ENCODE data around the gene CEND1. TPM values are rescaled to one million over a fixed set of nuclear protein-coding genes. Genes with fewer than 3 reads are reported as not detected.
A peak's percentile ranks its signal among the peaks of the same experiment; 100 is the strongest.

CEND1 gene
- total and polyA plus RNA-seq, 2 of the 13 experiments (the other 11 are each of a cell fraction or from before 2014, with no cell fraction given) = not detected

DNA sequence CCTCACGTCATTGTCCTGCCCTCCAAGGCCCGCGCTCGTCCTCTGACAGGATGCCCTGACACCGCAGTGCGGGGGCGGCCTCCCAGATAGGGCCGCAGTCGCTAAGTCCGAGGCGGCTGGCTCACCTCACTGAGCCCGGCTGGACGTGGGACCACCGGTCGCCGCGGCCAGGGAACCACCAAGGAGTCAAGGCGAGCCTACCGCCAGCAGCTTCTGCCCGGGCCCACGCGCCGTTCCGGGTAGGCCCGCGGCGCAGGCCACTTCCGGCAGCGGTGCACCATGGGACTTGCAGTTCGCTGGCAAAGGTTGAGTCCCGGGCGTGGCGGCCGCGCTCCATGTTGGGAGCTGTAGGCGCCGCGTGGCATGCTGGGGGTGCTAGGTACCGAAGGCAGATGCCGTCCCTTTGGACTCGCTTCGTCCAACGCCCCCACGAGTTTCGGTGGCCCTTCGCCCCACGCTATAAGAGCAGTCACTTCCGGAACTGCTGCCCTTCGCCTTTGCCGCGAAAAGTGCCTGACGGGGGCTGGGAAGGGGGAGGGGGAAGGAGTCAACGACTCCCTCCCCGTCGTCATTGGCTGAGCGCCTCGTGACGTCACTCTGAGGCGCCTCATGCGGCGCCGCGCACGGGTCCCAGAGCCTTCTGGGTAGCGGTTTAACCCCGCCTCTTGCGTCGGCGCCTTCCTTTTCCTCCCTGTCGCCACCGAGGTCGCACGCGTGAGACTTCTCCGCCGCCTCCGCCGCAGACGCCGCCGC is 19.6 kb upstream of the CEND1 start, which contains the start of gene RPLP2 (continued):
- peak; percentile 87 for TF ChIP-seq GMEB2 (CRISPR knock-in tag; IDR thresholded peaks at IDR 0.05; ENCODE audit: low read depth)
- TF ChIP-seq ZNF773 (CRISPR knock-in tag; IDR thresholded peaks at IDR 0.05; ENCODE audit: borderline replicate concordance) = peak; percentile 79; the same call in 1 of the 2 replicates
- TF ChIP-seq AKNA (CRISPR knock-in tag; IDR thresholded peaks at IDR 0.05; ENCODE audit: borderline replicate concordance) = no peak
- TF ChIP-seq EEA1 (CRISPR knock-in tag; IDR thresholded peaks at IDR 0.05; ENCODE audit: borderline replicate concordance) = peak; percentile 69; the same call in 1 of the 2 replicates
- 0 out of 2 replicates have a peak, but pooled peaks have one; percentile 51 for TF ChIP-seq KDM6A (CRISPR knock-in tag; IDR thresholded peaks at IDR 0.05; ENCODE audit: low read depth)

Data from HepG2 (cell line).